OCI-LY3 (cell line): ENCODE data around the gene PHC2.

Experiments used
- H2AFZ ChIP-seq: fragments of 200-600, 300-600 bp; shearing (Covaris generic); 2 replicates; pipeline ENCODE4 v1.6.0; 2014; ENCODE audit warnings: antibody characterized with exemption, low read depth, low read length
- H3K27ac ChIP-seq: fragments of 200-600, 300-600 bp; sonication (generic); 2 replicates; pipeline ENCODE4 v1.5.1; 2014; ENCODE audit warnings: mild to moderate bottlenecking, low read length, moderate library complexity, mixed read lengths
- H3K27me3 ChIP-seq: fragments of 200-600, 300-600 bp; sonication (generic); 2 replicates; pipeline ENCODE4 v1.6.1; 2014; ENCODE audit warnings: low read depth, low read length, mixed read lengths
- H3K36me3 ChIP-seq: fragments of 200-600, 300-600 bp; sonication (generic); replicated peaks from 2 replicates; pipeline ENCODE3; 2014; ENCODE audit warnings: low read depth, low read length, mixed read lengths
- H3K4me1 ChIP-seq: fragments of 300-600, 200-600 bp; sonication (generic); 2 replicates; pipeline ENCODE4 v1.6.1; 2014; ENCODE audit warnings: low read length, mixed read lengths
- H3K4me2 ChIP-seq: fragments of 200-600, 300-600 bp; sonication (generic); 2 replicates; pipeline ENCODE4 v1.6.1; 2014; ENCODE audit warnings: low read length, mixed read lengths
- H3K4me3 ChIP-seq: fragments of 300-600, 200-600 bp; sonication (generic); 2 replicates; pipeline ENCODE4 v1.5.1; 2014; ENCODE audit warnings: antibody characterized with exemption, mild to moderate bottlenecking, low read length, moderate library complexity
- H3K79me2 ChIP-seq: fragments of 300-600, 200-600 bp; shearing (Covaris generic); 2 replicates; pipeline ENCODE4 v1.6.1; 2014; ENCODE audit warnings: mild to moderate bottlenecking, low read length, mixed read lengths
- H3K9ac ChIP-seq: fragments of 300-600, 200-600 bp; shearing (Covaris generic); 2 replicates; pipeline ENCODE4 v1.6.0; 2014; ENCODE audit warnings: mild to moderate bottlenecking, low read length, moderate library complexity
- H3K9me3 ChIP-seq: fragments of 200-600, 300-600 bp; shearing (Covaris generic); 2 replicates; pipeline ENCODE4 v1.6.1; 2014; ENCODE audit warnings: low read length, mixed read lengths; ENCODE audit not compliant: insufficient read depth
- H4K20me1 ChIP-seq: fragments of 200-600, 300-600 bp; sonication (generic); 2 replicates; pipeline ENCODE4 v1.6.1; 2016; ENCODE audit warnings: low read length, mixed read lengths; ENCODE audit not compliant: insufficient read depth
- CTCF ChIP-seq: fragments of 200-600, 300-600 bp; sonication (generic); IDR thresholded peaks from 2 replicates; pipeline ENCODE4 v1.5.1; 2014; ENCODE audit warnings: antibody characterized with exemption, low read length, low read depth
- EZH2phosphoT487 ChIP-seq: fragments of 200-600 bp; shearing (Covaris generic); IDR thresholded peaks from 2 replicates; pipeline ENCODE4 v1.6.1; 2018; ENCODE audit warnings: antibody characterized with exemption, mixed run types, low read depth

The PHC2 gene

GRCh38 chr1:33335020-33335419 lies 95.9 kb downstream of the PHC2 start:
- H2AFZ ChIP-seq: no peak overlapping the region
- TF ChIP-seq EZH2phosphoT487 (no peak), CTCF (no peak)
- H3K9me3 ChIP-seq: no peaks in the 10 kb centered on the region
- H3K4me2 ChIP-seq: no peak overlapping the region
- no peak overlapping the region for H3K27ac ChIP-seq
- no peak overlapping the region for H3K9ac ChIP-seq
- H3K79me2 ChIP-seq: peaks cover 14% of the 10 kb centered on the region
- peaks cover 16% of the 10 kb centered on the region for H4K20me1 ChIP-seq
- no peaks in the 10 kb centered on the region for H3K36me3 ChIP-seq
- H3K27me3 ChIP-seq: no peaks in the 10 kb centered on the region
- H3K4me3 ChIP-seq: no peak overlapping the region
- H3K4me1 ChIP-seq: no peaks in the 10 kb centered on the region

GRCh38 chr1:33334081-33334552 lies 96.8 kb downstream of the PHC2 start:
- Histone ChIP-seq H3K4me3 (no peak overlapping the region), H3K9ac (no peak overlapping the region), H3K36me3 (peaks cover 4% of the 10 kb centered on the region), H4K20me1 (peaks cover 9% of the 10 kb centered on the region), H3K4me1 (no peaks in the 10 kb centered on the region), H3K4me2 (no peak overlapping the region), H3K79me2 (peaks cover 8% of the 10 kb centered on the region; the same call in 1 of the 2 replicates), H2AFZ (no peak overlapping the region), H3K27me3 (no peaks in the 10 kb centered on the region), H3K27ac (no peak overlapping the region), H3K9me3 (no peaks in the 10 kb centered on the region)
- TF ChIP-seq EZH2phosphoT487 (no peak), CTCF (no peak)

GRCh38 chr1:33332881-33333280 lies 98.0 kb downstream of the PHC2 start:
- Histone ChIP-seq H3K4me1 (no peaks in the 10 kb centered on the region), H3K9ac (no peak overlapping the region), H4K20me1 (peaks cover 3% of the 10 kb centered on the region; the same call in 1 of the 2 replicates), H3K9me3 (no peaks in the 10 kb centered on the region), H3K4me2 (no peak overlapping the region), H2AFZ (no peak overlapping the region), H3K36me3 (peaks cover 7% of the 10 kb centered on the region), H3K4me3 (no peak overlapping the region), H3K27me3 (no peaks in the 10 kb centered on the region), H3K79me2 (peaks cover 8% of the 10 kb centered on the region; the same call in 1 of the 2 replicates), H3K27ac (no peak overlapping the region)
- TF ChIP-seq CTCF (no peak), EZH2phosphoT487 (no peak)

GRCh38 chr1:33332357-33332789 lies 98.5 kb downstream of the PHC2 start:
- H2AFZ ChIP-seq: no peak overlapping the region
- no peaks in the 10 kb centered on the region for H3K4me1 ChIP-seq
- no peak overlapping the region for H3K4me3 ChIP-seq
- H3K36me3 ChIP-seq: peaks cover 7% of the 10 kb centered on the region
- TF ChIP-seq CTCF (no peak), EZH2phosphoT487 (no peak)
- H3K27ac ChIP-seq: no peak overlapping the region
- no peak overlapping the region for H3K4me2 ChIP-seq
- H3K79me2 ChIP-seq: peaks cover 3% of the 10 kb centered on the region; the same call in 1 of the 2 replicates
- H3K9me3 ChIP-seq: no peaks in the 10 kb centered on the region
- peaks cover 3% of the 10 kb centered on the region; the same call in 1 of the 2 replicates for H4K20me1 ChIP-seq
- no peaks in the 10 kb centered on the region for H3K27me3 ChIP-seq
- no peak overlapping the region for H3K9ac ChIP-seq
